ENCODE measurements around the gene ZEB2.
A peak's percentile ranks its signal among the peaks of the same experiment; 100 is the strongest.

ZEB2 gene

GRCh38 chr2:144351687-144352086 lies 168.2 kb downstream of the ZEB2 start:
- TF ChIP-seq, protein P1, sequence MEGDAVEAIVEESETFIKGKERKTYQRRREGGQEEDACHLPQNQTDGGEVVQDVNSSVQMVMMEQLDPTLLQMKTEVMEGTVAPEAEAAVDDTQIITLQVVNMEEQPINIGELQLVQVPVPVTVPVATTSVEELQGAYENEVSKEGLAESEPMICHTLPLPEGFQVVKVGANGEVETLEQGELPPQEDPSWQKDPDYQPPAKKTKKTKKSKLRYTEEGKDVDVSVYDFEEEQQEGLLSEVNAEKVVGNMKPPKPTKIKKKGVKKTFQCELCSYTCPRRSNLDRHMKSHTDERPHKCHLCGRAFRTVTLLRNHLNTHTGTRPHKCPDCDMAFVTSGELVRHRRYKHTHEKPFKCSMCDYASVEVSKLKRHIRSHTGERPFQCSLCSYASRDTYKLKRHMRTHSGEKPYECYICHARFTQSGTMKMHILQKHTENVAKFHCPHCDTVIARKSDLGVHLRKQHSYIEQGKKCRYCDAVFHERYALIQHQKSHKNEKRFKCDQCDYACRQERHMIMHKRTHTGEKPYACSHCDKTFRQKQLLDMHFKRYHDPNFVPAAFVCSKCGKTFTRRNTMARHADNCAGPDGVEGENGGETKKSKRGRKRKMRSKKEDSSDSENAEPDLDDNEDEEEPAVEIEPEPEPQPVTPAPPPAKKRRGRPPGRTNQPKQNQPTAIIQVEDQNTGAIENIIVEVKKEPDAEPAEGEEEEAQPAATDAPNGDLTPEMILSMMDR (IDR thresholded peaks at IDR 0.05; ENCODE audit: low read length, missing control alignments) = no peak
- peak; percentile 33 for DNase-seq (ENCODE audit: low read depth)
- no peak overlapping the region for H3K4me3 ChIP-seq (replicated peaks; ENCODE audit: low read depth, low read length)

DNA sequence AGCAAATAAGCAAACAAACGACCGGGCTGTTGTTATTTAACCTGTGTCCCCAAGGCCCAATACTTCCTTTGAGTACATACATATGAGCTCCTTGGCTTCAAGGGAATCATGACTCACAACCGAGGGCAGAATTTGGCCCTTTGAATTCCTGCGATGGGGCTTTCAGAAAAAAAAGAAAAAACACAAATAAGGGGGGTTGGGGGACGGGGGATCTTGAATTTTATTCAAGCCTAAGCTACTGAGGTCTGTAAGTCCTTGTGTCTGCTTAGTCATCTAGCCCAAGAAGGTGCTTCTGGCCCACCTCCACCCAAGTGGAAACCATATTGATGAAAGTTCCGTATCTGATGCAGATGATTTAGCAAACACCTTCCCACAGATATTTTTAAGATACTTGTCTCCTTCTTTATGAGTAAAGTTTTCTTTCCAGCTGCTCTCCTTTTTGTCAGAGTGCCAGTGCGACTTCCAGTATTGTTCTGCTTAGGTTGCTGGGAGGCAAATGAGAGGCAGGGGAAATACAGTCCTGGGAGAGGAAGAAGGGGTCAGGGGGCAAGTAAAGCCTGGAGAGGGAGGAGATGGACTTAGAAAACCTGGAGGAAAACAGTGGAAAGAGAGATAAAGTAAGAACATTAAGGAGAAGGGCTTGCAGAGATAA lies 169.6 kb downstream of the ZEB2 start:
- H3K4me3 ChIP-seq (replicated peaks; ENCODE audit: low read depth, low read length) = no peak overlapping the region
- DNase-seq (ENCODE audit: low read depth) = peak; percentile 83

DNA sequence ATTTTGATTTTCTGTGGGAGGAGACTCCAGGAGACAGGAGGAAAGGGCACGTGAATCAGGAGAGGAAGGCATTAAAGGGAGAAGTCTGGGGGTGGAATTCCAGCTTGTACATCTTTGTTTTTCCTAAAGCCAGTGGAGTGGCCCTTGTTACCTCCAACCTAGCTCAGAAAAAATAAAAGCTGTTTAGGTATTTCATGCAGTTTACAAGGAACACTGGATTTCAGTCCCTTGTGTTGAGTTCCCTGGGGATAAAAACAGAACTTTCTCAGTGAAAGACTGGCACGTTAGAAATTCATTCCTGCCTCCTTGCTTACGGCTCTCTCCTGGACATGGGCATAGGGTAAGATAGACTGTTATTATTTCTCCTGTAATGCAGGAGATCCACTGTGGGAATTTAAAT lies 170.2 kb downstream of the ZEB2 start:
- DNase-seq (ENCODE audit: low read depth) = no peak
- TF ChIP-seq, protein P1 (IDR thresholded peaks at IDR 0.05; ENCODE audit: low read length, missing control alignments) = no peak
- no peak overlapping the region for H3K4me3 ChIP-seq (replicated peaks; ENCODE audit: low read depth, low read length)

More for the DNA sequence above, 169.6 kb downstream of the ZEB2 start:
- TF ChIP-seq, protein P1 (IDR thresholded peaks at IDR 0.05; ENCODE audit: low read length, missing control alignments) = no peak

DNA sequence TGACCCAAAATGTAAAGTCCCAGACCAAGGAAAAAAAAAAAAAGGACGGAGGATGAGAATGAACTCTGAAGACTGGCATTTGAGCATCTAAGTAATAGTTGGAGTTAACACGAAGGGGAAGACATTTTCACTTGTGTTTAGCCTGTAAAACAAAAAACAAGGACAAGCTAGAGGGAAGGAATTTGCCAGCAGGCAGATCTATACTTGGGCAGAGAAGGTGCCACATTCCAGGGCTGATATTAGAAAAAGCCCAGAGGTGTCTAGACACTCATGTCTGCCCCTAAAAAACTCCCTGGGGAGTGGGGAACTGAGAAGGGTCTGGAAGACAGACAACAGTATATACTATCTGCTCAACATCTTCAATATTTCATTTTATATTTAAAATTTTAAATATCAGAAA lies 171.1 kb downstream of the ZEB2 start:
- no peak overlapping the region for H3K4me3 ChIP-seq (replicated peaks; ENCODE audit: low read depth, low read length)
- TF ChIP-seq, protein P1 (IDR thresholded peaks at IDR 0.05; ENCODE audit: low read length, missing control alignments) = no peak
- no peak for DNase-seq (ENCODE audit: low read depth)

- DNase-seq (ENCODE audit: low read depth) = no peak
- no peak overlapping the region for H3K4me3 ChIP-seq (replicated peaks; ENCODE audit: low read depth, low read length)
- TF ChIP-seq, protein P1 (IDR thresholded peaks at IDR 0.05; ENCODE audit: low read length, missing control alignments) = no peak
Observed at GRCh38 chr2:144346229-144346628, 173.7 kb downstream of the ZEB2 start.

DNA sequence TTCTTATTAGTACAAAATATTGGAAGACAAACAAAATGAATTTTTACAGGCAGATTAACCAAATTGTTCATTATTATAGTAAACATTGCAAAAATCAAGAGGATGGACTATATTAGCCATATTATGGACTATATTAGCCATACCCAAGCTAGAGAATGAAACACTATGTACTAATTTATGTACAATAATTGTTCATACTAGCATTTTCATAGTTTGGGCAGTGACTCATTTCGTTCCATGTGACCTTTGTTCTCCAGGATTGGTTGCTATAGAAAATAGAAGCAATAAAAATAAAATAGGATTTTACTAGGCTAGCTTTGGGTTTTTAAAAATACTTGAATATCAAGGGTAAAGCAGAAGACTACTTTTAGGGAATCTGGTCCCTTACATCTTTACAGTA lies 176.8 kb downstream of the ZEB2 start:
- TF ChIP-seq, protein P1 (IDR thresholded peaks at IDR 0.05; ENCODE audit: low read length, missing control alignments) = no peak
- H3K4me3 ChIP-seq (replicated peaks; ENCODE audit: low read depth, low read length) = no peak overlapping the region
- DNase-seq (ENCODE audit: low read depth) = no peak

- TF ChIP-seq, protein P1 (IDR thresholded peaks at IDR 0.05; ENCODE audit: low read length, missing control alignments) = no peak
- no peak overlapping the region for H3K4me3 ChIP-seq (replicated peaks; ENCODE audit: low read depth, low read length)
- DNase-seq (ENCODE audit: low read depth) = no peak
Observed at GRCh38 chr2:144341538-144341937, 178.4 kb downstream of the ZEB2 start.

All from fibroblast of pulmonary artery (primary cell).